HL-60 (cell line): ENCODE data around the gene RER1.
A peak's percentile ranks its signal among the peaks of the same experiment; 100 is the strongest.

Source experiments
- DNase-seq, 2 experiments: peaks; one replicate each; pipeline ENCODE4 v3.0.0-alpha.2; 2010 to 2020; ENCODE audit warnings: low read depth in 1 of 2, low spot score in 1 of 2
- H3K27ac ChIP-seq: fragments of 250-450 bp; sonication (Bioruptor Pico); replicated peaks from 2 replicates; pipeline ENCODE4 v1.5.1; 2020; ENCODE audit warnings: mild to moderate bottlenecking, moderate library complexity
- H3K27me3 ChIP-seq: fragments of 250-450 bp; sonication (Bioruptor Pico); 2 replicates; pipeline ENCODE4 v1.5.1; 2021; ENCODE audit warnings: mild to moderate bottlenecking, moderate library complexity; ENCODE audit not compliant: insufficient read depth, poor library complexity, severe bottlenecking
- H3K4me3 ChIP-seq: replicated peaks from 2 replicates; pipeline ENCODE4 v1.5.1; 2011; ENCODE audit warnings: mild to moderate bottlenecking, control low read depth, low read length; ENCODE audit not compliant: insufficient read depth
- CTCF ChIP-seq: IDR thresholded peaks from one replicate; pipeline ENCODE4 v1.5.1; 2011; ENCODE audit warnings: low read length, control low read depth, inconsistent platforms; ENCODE audit not compliant: insufficient read depth
- GABPA ChIP-seq: IDR thresholded peaks from 2 replicates; pipeline ENCODE4 v1.6.1; 2012; ENCODE audit warnings: low read depth
- POLR2AphosphoS5 ChIP-seq: IDR thresholded peaks from 2 replicates; pipeline ENCODE4 v1.6.1; 2012; ENCODE audit warnings: low read depth
- SPI1 ChIP-seq: IDR thresholded peaks from 2 replicates; pipeline ENCODE4 v1.6.1; 2012; ENCODE audit warnings: low read depth, mild to moderate bottlenecking, borderline replicate concordance
- TF ChIP-seq, protein P1 (sequence below): IDR thresholded peaks from 2 replicates; pipeline ENCODE4 v1.6.1; 2012; ENCODE audit warnings: low read depth; ENCODE audit not compliant: insufficient replicate concordance

The RER1 gene

DNA sequence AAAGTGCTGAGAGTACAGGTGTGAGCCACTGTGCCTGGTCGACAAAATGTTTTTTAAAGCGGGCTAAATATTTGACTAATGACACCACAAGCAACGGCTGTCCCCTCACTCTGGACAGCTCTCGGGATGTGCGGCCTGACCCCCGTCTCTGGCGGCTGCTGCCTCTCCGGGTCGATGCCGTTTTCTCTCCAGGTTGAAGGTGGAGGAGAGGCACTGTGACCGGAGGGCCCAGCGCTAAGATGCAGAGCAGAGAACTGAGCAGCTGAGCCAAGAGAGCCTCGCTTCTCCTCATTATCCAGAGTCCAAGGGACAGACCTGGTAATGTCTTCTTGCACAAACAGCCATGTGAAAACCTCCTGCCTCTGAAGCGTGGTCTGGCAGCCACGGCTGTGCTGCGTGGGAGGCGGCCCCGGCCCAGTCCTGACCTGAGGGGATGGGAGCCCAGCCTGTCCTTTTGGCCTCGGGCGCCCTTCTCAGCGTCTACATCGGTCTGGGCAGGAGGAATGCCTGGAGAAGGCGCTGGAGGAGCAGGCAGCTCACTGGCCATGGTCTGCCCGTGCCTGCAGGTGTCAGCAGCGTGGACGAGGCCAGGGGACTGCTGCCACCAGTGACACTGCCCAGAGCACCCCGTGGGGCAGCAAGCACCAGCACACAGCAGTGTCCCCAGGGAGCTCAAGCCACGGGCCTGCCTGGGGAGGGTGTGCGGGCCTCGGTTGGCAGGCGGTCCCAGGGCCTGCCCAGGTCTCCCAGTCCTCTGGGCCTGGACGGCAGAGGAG is 10.6 kb upstream of the RER1 start:
- TF ChIP-seq, protein P1, sequence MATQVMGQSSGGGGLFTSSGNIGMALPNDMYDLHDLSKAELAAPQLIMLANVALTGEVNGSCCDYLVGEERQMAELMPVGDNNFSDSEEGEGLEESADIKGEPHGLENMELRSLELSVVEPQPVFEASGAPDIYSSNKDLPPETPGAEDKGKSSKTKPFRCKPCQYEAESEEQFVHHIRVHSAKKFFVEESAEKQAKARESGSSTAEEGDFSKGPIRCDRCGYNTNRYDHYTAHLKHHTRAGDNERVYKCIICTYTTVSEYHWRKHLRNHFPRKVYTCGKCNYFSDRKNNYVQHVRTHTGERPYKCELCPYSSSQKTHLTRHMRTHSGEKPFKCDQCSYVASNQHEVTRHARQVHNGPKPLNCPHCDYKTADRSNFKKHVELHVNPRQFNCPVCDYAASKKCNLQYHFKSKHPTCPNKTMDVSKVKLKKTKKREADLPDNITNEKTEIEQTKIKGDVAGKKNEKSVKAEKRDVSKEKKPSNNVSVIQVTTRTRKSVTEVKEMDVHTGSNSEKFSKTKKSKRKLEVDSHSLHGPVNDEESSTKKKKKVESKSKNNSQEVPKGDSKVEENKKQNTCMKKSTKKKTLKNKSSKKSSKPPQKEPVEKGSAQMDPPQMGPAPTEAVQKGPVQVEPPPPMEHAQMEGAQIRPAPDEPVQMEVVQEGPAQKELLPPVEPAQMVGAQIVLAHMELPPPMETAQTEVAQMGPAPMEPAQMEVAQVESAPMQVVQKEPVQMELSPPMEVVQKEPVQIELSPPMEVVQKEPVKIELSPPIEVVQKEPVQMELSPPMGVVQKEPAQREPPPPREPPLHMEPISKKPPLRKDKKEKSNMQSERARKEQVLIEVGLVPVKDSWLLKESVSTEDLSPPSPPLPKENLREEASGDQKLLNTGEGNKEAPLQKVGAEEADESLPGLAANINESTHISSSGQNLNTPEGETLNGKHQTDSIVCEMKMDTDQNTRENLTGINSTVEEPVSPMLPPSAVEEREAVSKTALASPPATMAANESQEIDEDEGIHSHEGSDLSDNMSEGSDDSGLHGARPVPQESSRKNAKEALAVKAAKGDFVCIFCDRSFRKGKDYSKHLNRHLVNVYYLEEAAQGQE, result no peak
- TF ChIP-seq POLR2AphosphoS5 (no peak), GABPA (no peak), SPI1 (no peak), CTCF (no peak)
- Histone ChIP-seq H3K4me3 (no peak overlapping the region), H3K27me3 (no peaks in the 10 kb centered on the region), H3K27ac (no peak overlapping the region)
- no peak for DNase-seq

DNA sequence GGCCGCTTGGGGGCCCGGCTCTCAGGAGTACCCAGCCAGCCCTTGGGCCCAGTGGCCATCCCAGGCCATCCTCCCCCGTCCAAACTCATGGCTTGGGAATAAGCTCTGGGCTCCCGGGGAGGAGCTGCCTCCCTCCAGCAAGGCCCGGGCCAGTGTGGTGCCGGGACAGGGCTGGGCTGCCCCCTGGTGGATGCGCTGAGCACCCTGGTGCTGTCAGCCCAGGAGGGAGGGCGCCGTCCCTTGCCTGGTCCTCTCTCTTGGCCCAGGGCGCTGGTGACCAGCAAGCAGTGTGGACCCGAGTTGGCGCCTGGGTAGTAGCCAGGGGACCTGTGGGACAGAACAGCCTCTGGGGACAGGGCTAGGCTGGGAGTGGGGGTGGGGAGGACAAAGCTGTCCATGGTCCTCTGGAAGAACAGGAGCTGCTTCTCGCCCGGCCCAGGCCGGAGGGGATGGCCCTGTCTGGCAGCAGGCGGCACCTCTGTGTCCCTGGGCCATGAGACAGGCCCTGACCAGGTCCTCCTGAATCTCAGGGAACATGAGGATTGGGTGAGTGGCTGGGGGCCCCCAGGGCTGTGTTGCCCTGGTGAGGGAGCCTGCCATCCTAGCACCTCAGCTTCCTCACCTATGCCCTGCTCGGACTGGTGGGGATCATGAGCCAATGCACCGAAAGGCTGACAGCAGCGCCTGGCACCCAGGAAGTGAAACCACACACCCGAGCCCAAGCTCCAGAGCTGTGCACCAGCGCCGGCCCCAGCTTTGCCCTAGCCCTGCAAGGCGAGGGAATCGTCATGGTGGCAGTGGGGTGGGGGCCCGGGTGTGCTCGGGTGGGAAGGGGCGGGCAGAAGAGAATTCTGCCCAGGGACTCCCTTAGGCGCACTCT is 9.7 kb upstream of the RER1 start:
- Histone ChIP-seq H3K27ac (no peak overlapping the region), H3K27me3 (no peaks in the 10 kb centered on the region), H3K4me3 (no peak overlapping the region)
- DNase-seq, result peak in 1 of 2 experiments; percentile 70
- no peak for TF ChIP-seq POLR2AphosphoS5
- TF ChIP-seq CTCF, result peak; percentile 60

DNA sequence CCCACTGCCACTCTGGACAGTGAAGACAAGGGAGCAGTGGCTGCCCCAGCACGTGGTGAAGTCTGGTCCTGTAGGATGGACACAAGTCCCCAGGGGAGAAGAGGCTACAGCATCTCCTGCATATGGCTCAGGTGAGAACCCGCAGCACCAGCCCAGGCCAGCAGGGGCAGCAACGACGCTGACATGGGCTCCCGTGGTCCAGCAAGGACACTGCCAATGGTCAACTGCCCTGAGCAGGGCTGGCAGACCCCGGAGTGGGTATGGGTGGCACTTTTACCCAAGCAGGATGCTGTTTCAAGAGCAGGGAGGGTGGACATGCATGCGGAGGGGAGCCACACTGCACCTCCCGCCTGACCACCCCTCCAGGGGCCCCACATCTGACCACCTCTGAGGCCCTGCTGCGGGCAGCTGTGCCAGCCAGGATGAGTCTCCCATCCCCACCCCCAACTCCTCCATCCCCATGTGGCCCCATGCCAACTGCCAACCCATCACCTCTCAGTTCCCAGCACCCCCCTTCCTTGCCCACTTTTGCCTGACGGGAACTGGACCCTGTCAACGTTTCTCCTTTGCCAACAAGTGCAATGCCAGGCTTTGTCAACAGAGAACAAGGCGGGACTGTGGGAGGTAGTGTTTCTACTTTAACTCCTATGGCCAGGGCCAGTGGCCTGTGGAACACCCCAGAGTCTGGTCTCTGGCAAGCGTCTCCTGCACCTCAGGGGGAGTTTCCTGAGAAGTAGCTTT is 8.8 kb upstream of the RER1 start:
- DNase-seq, result no peak
- Histone ChIP-seq H3K27me3 (no peaks in the 10 kb centered on the region), H3K27ac (no peak overlapping the region), H3K4me3 (no peak overlapping the region)
- peak; percentile 38 for TF ChIP-seq CTCF
- no peak for TF ChIP-seq POLR2AphosphoS5
- TF ChIP-seq, protein P1, result no peak
